Neural cell (in vitro differentiated cells): Measurements from ENCODE around the gene TNFSF12.
A peak's percentile ranks its signal among the peaks of the same experiment; 100 is the strongest.

Experiments used
- CTCF ChIP-seq: fragments of 450-650 bp; IDR thresholded peaks from 2 replicates; pipeline ENCODE4 v1.5.1; 2014; ENCODE audit warnings: antibody characterized with exemption, mild to moderate bottlenecking, moderate library complexity; ENCODE audit not compliant: poor library complexity, severe bottlenecking
- EP300 ChIP-seq: fragments of 450-650 bp; conservative IDR thresholded peaks from 2 replicates; pipeline ENCODE4 v1.6.1; 2014; ENCODE audit warnings: antibody characterized with exemption, mild to moderate bottlenecking, moderate library complexity; ENCODE audit not compliant: poor library complexity, severe bottlenecking
- EZH2 ChIP-seq: fragments of 200-600, 300-800 bp; shearing (Covaris generic), sonication (generic); IDR thresholded peaks from 2 replicates; pipeline ENCODE4 v1.6.1; 2014; ENCODE audit warnings: antibody characterized with exemption, low read length, borderline replicate concordance, mild to moderate bottlenecking; ENCODE audit not compliant: insufficient read depth, poor library complexity, severe bottlenecking
- MXI1 ChIP-seq: fragments of 450-650 bp; conservative IDR thresholded peaks from 2 replicates; pipeline ENCODE4 v1.6.1; 2014; ENCODE audit warnings: antibody characterized with exemption, mild to moderate bottlenecking; ENCODE audit not compliant: poor library complexity, severe bottlenecking
- POLR2AphosphoS5 ChIP-seq: IDR thresholded peaks from 2 replicates; pipeline ENCODE4 v1.6.1; 2012
- RAD21 ChIP-seq: fragments of 450-650 bp; conservative IDR thresholded peaks from 2 replicates; pipeline ENCODE4 v1.6.1; 2014; ENCODE audit warnings: antibody characterized with exemption, mild to moderate bottlenecking, moderate library complexity
- SMC3 ChIP-seq: fragments of 450-650 bp; conservative IDR thresholded peaks from 2 replicates; pipeline ENCODE4 v1.6.1; 2014; ENCODE audit warnings: antibody characterized with exemption, mild to moderate bottlenecking, moderate library complexity; ENCODE audit not compliant: poor library complexity
- TF ChIP-seq, protein P1 (sequence below): IDR thresholded peaks from 2 replicates; pipeline ENCODE4 v1.6.1; 2012; ENCODE audit warnings: borderline replicate concordance

GRCh38 chr17:7572338-7572587 lies 23.4 kb downstream of the TNFSF12 start:
- TF ChIP-seq EP300 (no peak), POLR2AphosphoS5 (no peak), SMC3 (no peak), CTCF (no peak), EZH2 (no peak), RAD21 (no peak), MXI1 (peak; percentile 97)
- TF ChIP-seq, protein P1, sequence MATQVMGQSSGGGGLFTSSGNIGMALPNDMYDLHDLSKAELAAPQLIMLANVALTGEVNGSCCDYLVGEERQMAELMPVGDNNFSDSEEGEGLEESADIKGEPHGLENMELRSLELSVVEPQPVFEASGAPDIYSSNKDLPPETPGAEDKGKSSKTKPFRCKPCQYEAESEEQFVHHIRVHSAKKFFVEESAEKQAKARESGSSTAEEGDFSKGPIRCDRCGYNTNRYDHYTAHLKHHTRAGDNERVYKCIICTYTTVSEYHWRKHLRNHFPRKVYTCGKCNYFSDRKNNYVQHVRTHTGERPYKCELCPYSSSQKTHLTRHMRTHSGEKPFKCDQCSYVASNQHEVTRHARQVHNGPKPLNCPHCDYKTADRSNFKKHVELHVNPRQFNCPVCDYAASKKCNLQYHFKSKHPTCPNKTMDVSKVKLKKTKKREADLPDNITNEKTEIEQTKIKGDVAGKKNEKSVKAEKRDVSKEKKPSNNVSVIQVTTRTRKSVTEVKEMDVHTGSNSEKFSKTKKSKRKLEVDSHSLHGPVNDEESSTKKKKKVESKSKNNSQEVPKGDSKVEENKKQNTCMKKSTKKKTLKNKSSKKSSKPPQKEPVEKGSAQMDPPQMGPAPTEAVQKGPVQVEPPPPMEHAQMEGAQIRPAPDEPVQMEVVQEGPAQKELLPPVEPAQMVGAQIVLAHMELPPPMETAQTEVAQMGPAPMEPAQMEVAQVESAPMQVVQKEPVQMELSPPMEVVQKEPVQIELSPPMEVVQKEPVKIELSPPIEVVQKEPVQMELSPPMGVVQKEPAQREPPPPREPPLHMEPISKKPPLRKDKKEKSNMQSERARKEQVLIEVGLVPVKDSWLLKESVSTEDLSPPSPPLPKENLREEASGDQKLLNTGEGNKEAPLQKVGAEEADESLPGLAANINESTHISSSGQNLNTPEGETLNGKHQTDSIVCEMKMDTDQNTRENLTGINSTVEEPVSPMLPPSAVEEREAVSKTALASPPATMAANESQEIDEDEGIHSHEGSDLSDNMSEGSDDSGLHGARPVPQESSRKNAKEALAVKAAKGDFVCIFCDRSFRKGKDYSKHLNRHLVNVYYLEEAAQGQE: no peak
